Measurements from ENCODE around the gene UMOD. TPM values are rescaled to one million over a fixed set of nuclear protein-coding genes. Genes with fewer than 3 reads are reported as not detected.

UMOD gene
- total and polyA plus RNA-seq, 11 donors, result not detected

- H3K27me3 ChIP-seq, result peaks cover 0 to 39% (median 13%) of the 10 kb centered on the region in 9 donors
- no peaks in the 10 kb centered on the region for H3K4me1 ChIP-seq
- no peaks in the 10 kb centered on the region for H3K36me3 ChIP-seq
- ATAC-seq (no peak), DNase-seq (no peak)
- 56 to 64% (median 59%) methylated on average over 12 of the region's 12 CpGs for WGBS, 4 donors
- H3K9me3 ChIP-seq, result no peaks in the 10 kb centered on the region
- H3K27ac ChIP-seq, result no peak overlapping the region
- no peak for TF ChIP-seq POLR2A (IDR thresholded peaks at IDR 0.05)
- TF ChIP-seq, protein P1, sequence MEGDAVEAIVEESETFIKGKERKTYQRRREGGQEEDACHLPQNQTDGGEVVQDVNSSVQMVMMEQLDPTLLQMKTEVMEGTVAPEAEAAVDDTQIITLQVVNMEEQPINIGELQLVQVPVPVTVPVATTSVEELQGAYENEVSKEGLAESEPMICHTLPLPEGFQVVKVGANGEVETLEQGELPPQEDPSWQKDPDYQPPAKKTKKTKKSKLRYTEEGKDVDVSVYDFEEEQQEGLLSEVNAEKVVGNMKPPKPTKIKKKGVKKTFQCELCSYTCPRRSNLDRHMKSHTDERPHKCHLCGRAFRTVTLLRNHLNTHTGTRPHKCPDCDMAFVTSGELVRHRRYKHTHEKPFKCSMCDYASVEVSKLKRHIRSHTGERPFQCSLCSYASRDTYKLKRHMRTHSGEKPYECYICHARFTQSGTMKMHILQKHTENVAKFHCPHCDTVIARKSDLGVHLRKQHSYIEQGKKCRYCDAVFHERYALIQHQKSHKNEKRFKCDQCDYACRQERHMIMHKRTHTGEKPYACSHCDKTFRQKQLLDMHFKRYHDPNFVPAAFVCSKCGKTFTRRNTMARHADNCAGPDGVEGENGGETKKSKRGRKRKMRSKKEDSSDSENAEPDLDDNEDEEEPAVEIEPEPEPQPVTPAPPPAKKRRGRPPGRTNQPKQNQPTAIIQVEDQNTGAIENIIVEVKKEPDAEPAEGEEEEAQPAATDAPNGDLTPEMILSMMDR (IDR thresholded peaks at IDR 0.05), result no peak
- H3K4me3 ChIP-seq, result no peak overlapping the region
- intact Hi-C loops (cut with DNase I), result no loop called here
Measured at GRCh38 chr16:20347666-20348364, 4.7 kb downstream of the UMOD start.

GRCh38 chr16:20344611-20345010 is 7.9 kb downstream of the UMOD start:
- H3K27ac ChIP-seq, result no peak overlapping the region
- 67 to 77% (median 76%) methylated on average over 5 of the region's 5 CpGs for WGBS, 4 donors
- no peak overlapping the region for H3K4me3 ChIP-seq
- no peaks in the 10 kb centered on the region for H3K4me1 ChIP-seq
- DNase-seq, result no peak
- TF ChIP-seq POLR2A (IDR thresholded peaks at IDR 0.05), result no peak
- TF ChIP-seq, protein P1 (IDR thresholded peaks at IDR 0.05), result no peak
- H3K9me3 ChIP-seq, result no peaks in the 10 kb centered on the region
- intact Hi-C loops (cut with DNase I), result no loop called here
- no peak for ATAC-seq
- peaks cover 0 to 29% (median 13%) of the 10 kb centered on the region in 9 donors for H3K27me3 ChIP-seq
- no peaks in the 10 kb centered on the region for H3K36me3 ChIP-seq

DNA sequence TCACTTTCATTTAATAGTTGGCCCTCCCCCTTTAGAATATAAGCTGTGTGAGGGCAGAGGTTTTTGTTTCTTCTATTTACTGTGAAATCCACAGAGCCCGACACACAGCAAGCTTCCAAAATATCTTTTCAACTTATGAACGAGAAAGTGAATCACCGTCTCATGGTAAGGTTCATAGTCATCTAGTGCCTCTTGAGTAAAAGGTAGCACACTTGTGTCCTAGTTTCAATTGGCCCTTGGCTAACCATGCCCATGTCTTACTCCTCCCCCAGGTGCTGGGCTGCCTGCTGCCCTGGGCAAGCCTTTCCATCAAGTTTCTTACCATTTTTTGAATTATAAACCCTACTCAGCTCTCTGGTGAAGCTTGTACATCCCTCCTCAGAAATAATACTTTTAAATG is 12.8 kb downstream of the UMOD start:
- Histone ChIP-seq H3K36me3 (no peaks in the 10 kb centered on the region), H3K4me3 (no peak overlapping the region), H3K4me1 (no peaks in the 10 kb centered on the region), H3K27ac (no peak overlapping the region), H3K9me3 (no peaks in the 10 kb centered on the region), H3K27me3 (peaks cover 0 to 16% (median 0%) of the 10 kb centered on the region in 9 donors)
- WGBS, 4 donors, result 85 to 87% (median 87%) methylated on average over 3 of the region's 3 CpGs
- no peak for TF ChIP-seq POLR2A (IDR thresholded peaks at IDR 0.05)
- TF ChIP-seq, protein P1 (IDR thresholded peaks at IDR 0.05), result no peak
- DNase-seq, result no peak
- intact Hi-C loops (cut with DNase I), result no loop called here
- no peak for ATAC-seq

- no peak overlapping the region for H3K4me3 ChIP-seq
- intact Hi-C loops (cut with DNase I), result no loop called here
- no peaks in the 10 kb centered on the region for H3K4me1 ChIP-seq
- TF ChIP-seq, protein P1 (IDR thresholded peaks at IDR 0.05), result no peak
- TF ChIP-seq POLR2A (IDR thresholded peaks at IDR 0.05), result no peak
- WGBS, 4 donors, result 34 to 44% (median 41%) methylated on average over 2 of the region's 2 CpGs
- H3K36me3 ChIP-seq, result no peaks in the 10 kb centered on the region
- ATAC-seq (no peak), DNase-seq (no peak)
- H3K9me3 ChIP-seq, result no peaks in the 10 kb centered on the region
- H3K27me3 ChIP-seq, result peaks cover 0 to 27% (median 0%) of the 10 kb centered on the region in 9 donors
- H3K27ac ChIP-seq, result no peak overlapping the region
Measured at GRCh38 chr16:20336955-20337354, 15.6 kb downstream of the UMOD start.
